Heart left ventricle (tissue), 16 donors: ENCODE measurements around the gene ACTG2. TPM values are rescaled to one million over a fixed set of nuclear protein-coding genes. Genes with fewer than 3 reads are reported as not detected.

Source experiments
- ATAC-seq, 4 donors: fragments of 200-7000 bp; cut with Tn5 transposase; one replicate each; pipeline ENCODE4 v1.9.1; 2020 to 2022; ENCODE audit warnings: moderate library complexity in 4 of 4, mild to moderate bottlenecking in 3 of 4, moderate number of reproducible peaks in 1 of 4
- DNase-seq, 5 donors: peaks; one replicate each; pipeline ENCODE4 v3.0.0-alpha.2; 2020
- H3K27ac ChIP-seq, 12 donors: fragments of 200-600 bp; sonication (generic) in 4 of 12; one replicate each; pipeline versions ENCODE4 v1.5.0 to v1.8.0; 2016 to 2022; ENCODE audit warnings: mild to moderate bottlenecking in 2 of 12
- H3K27me3 ChIP-seq, 9 donors: fragments of 200-600 bp; sonication (generic) in 2 of 9; one replicate each; pipeline versions ENCODE4 v1.5.1 to v1.8.0; 2016 to 2022; ENCODE audit warnings: mild to moderate bottlenecking in 3 of 9
- H3K36me3 ChIP-seq, 9 donors: fragments of 200-600 bp; sonication (generic) in 2 of 9; one replicate each; pipeline versions ENCODE4 v1.5.0 to v1.8.0; 2018 to 2022; ENCODE audit warnings: mild to moderate bottlenecking in 2 of 9
- H3K4me1 ChIP-seq, 12 donors: fragments of 200-600 bp; sonication (generic) in 4 of 12; one replicate each; pipeline versions ENCODE4 v1.5.0 to v1.8.0; 2016 to 2022; ENCODE audit warnings: mild to moderate bottlenecking in 3 of 12
- H3K4me3 ChIP-seq, 12 donors: fragments of 200-600 bp; sonication (generic) in 4 of 12; one replicate each; pipeline versions ENCODE4 v1.5.0 to v1.8.0; 2017 to 2022; ENCODE audit warnings: mild to moderate bottlenecking in 9 of 12, moderate library complexity in 4 of 12
- H3K9me3 ChIP-seq, 12 donors: fragments of 200-600 bp; sonication (generic) in 4 of 12; one replicate each; pipeline versions ENCODE4 v1.5.0 to v1.8.0; 2016 to 2022; ENCODE audit warnings: mild to moderate bottlenecking in 1 of 12
- CTCF ChIP-seq, 12 donors: fragments of 200-600 bp; sonication (generic) in 4 of 12; IDR thresholded peaks; one replicate each; pipeline versions ENCODE4 v1.5.0 to v1.8.0; 2018 to 2022; ENCODE audit warnings: antibody characterized with exemption in 12 of 12, mild to moderate bottlenecking in 5 of 12
- POLR2A ChIP-seq, 2 donors: fragments of 450-650 bp; IDR thresholded peaks; one replicate each; pipeline ENCODE4 v1.6.1; 2017; ENCODE audit warnings: antibody characterized with exemption in 2 of 2, mild to moderate bottlenecking in 2 of 2, moderate library complexity in 2 of 2
- WGBS, 4 donors: extraction: QIAGEN DNeasy Blood & Tissue Kit in 2 of 4; methylation state at CpG; one replicate each; pipeline versions ENCODE4 v1.1.5 to v1.1.7; 2013 to 2018; 5-methylcytosine and 5-hydroxymethylcytosine counted together
- intact Hi-C, 10 donors: fragments of 100-400 bp; cut with DNase I; formaldehyde crosslinking; loops; one replicate each; pipeline versions ENCODE4 v1.11.1 to v1.14.2; 2022
- polyA plus RNA-seq, 2 donors: library from polyadenylated mRNA; stranded (reverse); fragments of 200-250 nt; gene quantifications; one replicate each; pipeline ENCODE4 v1.2.3, GENCODE V29; 2013
- total RNA-seq, 9 donors: library from RNA; depleted of rRNA in 2 of 9; stranded (reverse); fragments of >200 nt in 2 of 9; fragmentation: NEBNext Ultra II Directional in 3 of 9; extraction: Animal tissue kit (Norgen Biotek cat#: 25700) in 3 of 9; gene quantifications; one replicate each; pipeline versions ENCODE4 v1.1.0 to v1.2.4, GENCODE V29; 2016 to 2023
- donor health status: ischemic (EF 13 %, LVEDD 7.1; RV severe dilation, severe dysfunction).
- donor health status: healthy with polysubstance abuse.
- donor health status: DM: no; HTN: yes; CAD: no.
- donor health status: DM: no; HTN: no; CAD: no.
- donor health status: ischemic (EF 25% LVEDD 6.9; RV normal size, moderate dysfunction).
- donor health status: ischemic (EF 25% LVEDD 5.7; RV mildly dilated, moderate dysfunction).
- donor health status: healthy.
- donor health status: DM: yes; HTN: yes; CAD: no.
- donor health status: ischemic (EF 35%, LVEDD 5.7; RV mildly dilated, moderate dysfunction).
- donor health status: nonischemic (EF 11% LVEDD 7.7; RV severe dilation, severe dysfunction).
- donor health status: DM: yes; HTN: yes; CAD: no.
- donor health status: PGD.
- donor health status: ischemic (EF 29% LVEDD 5.4; RV normal size, mild dysfunction).
- donor health status: nonischemic (EF 23%, LVEDD 6.1; RV moderate dilation, normal function).

The ACTG2 gene
- total and polyA plus RNA-seq, 11 donors = 1.3 to 10.5 (median 3.8) TPM

- Histone ChIP-seq H3K27me3 (no peaks in the 10 kb centered on the region), H3K9me3 (no peaks in the 10 kb centered on the region), H3K27ac (peak overlapping the region in 1 of 12 donors; percentile 66), H3K4me3 (no peak overlapping the region), H3K4me1 (peaks cover 0 to 14% (median 0%) of the 10 kb centered on the region in 12 donors), H3K36me3 (no peaks in the 10 kb centered on the region)
- no peak for ATAC-seq
- TF ChIP-seq CTCF (IDR thresholded peaks at IDR 0.05) = no peak
- TF ChIP-seq POLR2A (IDR thresholded peaks at IDR 0.05) = no peak
- no peak for DNase-seq
- intact Hi-C loops = no loop called here
- WGBS, 4 donors = 75 to 84% (median 81%) methylated on average over 5 of the region's 5 CpGs
Observed at GRCh38 chr2:73906847-73907505, 14.2 kb downstream of the ACTG2 start.

GRCh38 chr2:73907840-73908452, 15.1 kb downstream of the ACTG2 start:
- H3K27me3 ChIP-seq = no peaks in the 10 kb centered on the region
- H3K27ac ChIP-seq = peak overlapping the region in 1 of 12 donors; percentile 66
- intact Hi-C loops = no loop called here
- H3K36me3 ChIP-seq = no peaks in the 10 kb centered on the region
- no peak for DNase-seq
- H3K4me3 ChIP-seq = no peak overlapping the region
- 37 to 57% (median 50%) methylated on average over 5 of the region's 5 CpGs for WGBS, 4 donors
- ATAC-seq = peak in 3 of 4 donors; percentile 42 to 66 (median 54)
- peaks cover 0 to 14% (median 0%) of the 10 kb centered on the region in 12 donors for H3K4me1 ChIP-seq
- TF ChIP-seq CTCF (IDR thresholded peaks at IDR 0.05) (peak in 9 of 12 donors; percentile 12 to 44 (median 24)), POLR2A (IDR thresholded peaks at IDR 0.05) (no peak)
- H3K9me3 ChIP-seq = no peaks in the 10 kb centered on the region

GRCh38 chr2:73908689-73909652, 16.2 kb downstream of the ACTG2 start:
- intact Hi-C loops = no loop called here
- H3K27ac ChIP-seq = peak overlapping the region in 1 of 12 donors; percentile 66

More at GRCh38 chr2:73908689-73909652, 16.2 kb downstream of the ACTG2 start:
- 83 to 90% (median 89%) methylated on average over 10 of the region's 10 CpGs for WGBS, 4 donors
- DNase-seq = no peak
- H3K4me3 ChIP-seq = no peak overlapping the region
- TF ChIP-seq POLR2A (IDR thresholded peaks at IDR 0.05) (no peak), CTCF (IDR thresholded peaks at IDR 0.05) (no peak)
- H3K36me3 ChIP-seq = no peaks in the 10 kb centered on the region
- no peaks in the 10 kb centered on the region for H3K9me3 ChIP-seq
- H3K4me1 ChIP-seq = peaks cover 0 to 14% (median 0%) of the 10 kb centered on the region in 12 donors
- H3K27me3 ChIP-seq = no peaks in the 10 kb centered on the region
- no peak for ATAC-seq
